ENCODE results near the gene NT5C1A. TPM values are rescaled to one million over a fixed set of nuclear protein-coding genes. Genes with fewer than 3 reads are reported as not detected.
A peak's percentile ranks its signal among the peaks of the same experiment; 100 is the strongest.

Gene NT5C1A
- total RNA-seq, result not detected in 2 replicates

- DNase-seq (ENCODE audit: low read depth in 2 of 2), result peak in 1 of 2 donors; percentile 14
Measured at GRCh38 chr1:39671793-39672550, at the start of gene NT5C1A. Gene NT5C1A (minus strand): TSS chr1:39672107. CDS start chr1:39672038, 69 bp downstream.

GRCh38 chr1:39721664-39722063 lies 49.8 kb upstream of the NT5C1A start:
- DNase-seq (ENCODE audit: low read depth in 2 of 2), result no peak

DNA sequence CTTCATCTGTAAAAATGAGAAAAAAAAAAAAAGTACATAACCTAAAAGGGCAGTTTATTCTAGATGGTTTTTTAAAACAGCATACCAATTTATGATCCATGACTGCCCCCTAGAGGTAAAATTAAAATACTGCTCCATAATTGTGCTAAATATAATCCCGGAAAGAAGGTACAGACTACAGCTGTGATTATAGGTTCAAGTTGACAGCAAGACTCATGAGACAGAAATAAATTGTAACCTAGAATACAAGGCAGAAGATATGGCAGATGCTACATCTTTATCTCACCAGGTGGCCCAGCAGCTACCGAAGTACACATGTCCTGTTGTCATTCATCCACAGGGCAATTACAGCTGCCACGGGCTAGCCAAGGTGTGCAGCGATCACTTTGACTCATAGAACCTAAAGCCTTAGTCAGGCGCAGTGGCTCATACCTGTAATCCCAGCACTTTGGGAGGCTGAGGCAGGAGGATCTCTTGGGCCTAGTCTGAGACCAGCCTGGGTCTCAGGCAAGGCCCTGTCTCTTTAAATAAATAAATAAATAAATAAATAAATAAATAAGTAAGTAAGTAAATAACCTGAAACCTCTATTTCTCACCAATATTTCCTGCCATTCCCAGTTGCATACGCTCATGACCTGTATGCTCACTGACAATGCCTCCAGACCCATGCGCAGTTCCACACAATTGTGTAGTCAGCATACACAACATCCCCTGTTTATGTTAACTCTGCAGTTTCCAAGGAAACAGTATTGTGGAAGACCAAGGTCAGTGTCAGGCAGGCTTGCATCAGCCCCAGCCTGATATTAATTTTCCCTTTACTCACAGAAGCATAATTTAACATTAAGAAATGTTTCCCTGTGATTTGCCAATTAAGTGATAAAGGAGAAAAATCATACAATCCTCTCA lies 48.4 kb upstream of the NT5C1A start:
- DNase-seq (ENCODE audit: low read depth in 2 of 2), result peak; percentile 63 to 77

DNA sequence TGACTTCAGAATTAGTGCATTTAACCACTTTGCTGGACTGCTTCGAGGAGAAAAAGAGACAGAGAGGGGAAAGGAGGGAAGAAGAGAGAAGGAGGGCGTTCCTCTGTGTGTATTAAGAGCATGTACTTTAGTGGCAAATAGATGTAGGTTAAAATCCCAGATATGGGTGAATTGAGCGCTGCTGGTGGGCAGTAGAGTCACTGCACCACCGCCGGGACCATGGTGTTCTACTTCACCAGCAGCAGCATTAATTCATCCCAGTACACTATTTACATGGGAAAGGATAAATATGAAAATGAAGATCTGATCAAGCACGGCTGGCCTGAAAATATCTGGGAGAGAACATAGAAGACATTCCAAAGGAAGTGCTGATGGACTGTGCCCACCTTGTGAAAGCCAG lies 45.9 kb upstream of the NT5C1A start:
- no peak for DNase-seq (ENCODE audit: low read depth in 2 of 2)

- DNase-seq (ENCODE audit: low read depth in 2 of 2), result no peak
Measured at GRCh38 chr1:39713557-39713956, 41.6 kb upstream of the NT5C1A start.

GRCh38 chr1:39711966-39712340 lies 40.0 kb upstream of the NT5C1A start:
- no peak for DNase-seq (ENCODE audit: low read depth in 2 of 2)

GRCh38 chr1:39711104-39711965 lies 39.4 kb upstream of the NT5C1A start:
- no peak for DNase-seq (ENCODE audit: low read depth in 2 of 2)

- no peak for DNase-seq (ENCODE audit: low read depth in 2 of 2)
Measured at GRCh38 chr1:39707506-39707905, 35.6 kb upstream of the NT5C1A start.

DNA sequence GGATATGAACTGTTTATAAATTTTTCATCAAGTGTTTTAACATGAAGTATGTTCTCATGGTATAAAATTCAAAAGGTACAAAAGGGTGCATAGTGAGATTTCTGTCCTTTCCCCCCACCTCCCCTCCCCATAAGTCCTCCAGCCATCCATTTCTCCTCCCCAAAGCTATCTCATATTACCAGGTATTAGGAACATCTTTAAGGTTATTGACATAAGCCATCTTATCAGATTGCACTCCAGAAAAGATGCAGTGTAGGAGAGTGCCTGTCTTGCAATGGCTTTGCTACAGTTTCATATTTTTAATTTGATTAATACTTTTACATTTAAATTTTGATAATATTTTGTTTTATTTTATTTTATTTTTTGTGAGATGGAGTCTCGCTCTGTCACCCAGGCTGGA lies 32.9 kb upstream of the NT5C1A start:
- DNase-seq (ENCODE audit: low read depth in 2 of 2), result no peak

GRCh38 chr1:39701049-39701439 lies 29.1 kb upstream of the NT5C1A start:
- peak in 1 of 2 donors; percentile 15 for DNase-seq (ENCODE audit: low read depth in 2 of 2)

DNA sequence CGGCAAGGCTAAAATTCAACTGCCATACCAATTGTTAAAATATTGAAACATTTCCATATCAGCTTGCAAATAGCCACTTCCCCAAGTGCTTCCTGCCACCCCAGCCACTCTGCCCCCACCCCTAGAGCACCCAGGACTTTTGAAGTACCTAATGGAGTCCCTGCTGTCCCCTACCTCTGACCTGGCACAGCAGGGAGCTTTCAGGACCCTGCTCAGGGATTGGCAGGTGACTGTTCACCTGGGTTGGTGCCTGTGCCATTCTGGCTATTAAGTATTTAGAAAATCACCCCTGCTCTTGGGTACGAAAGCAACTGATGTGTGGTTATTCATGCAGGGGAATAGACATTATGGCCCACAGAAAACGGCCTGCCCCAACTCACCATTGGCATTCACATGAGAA lies 28.4 kb upstream of the NT5C1A start:
- DNase-seq (ENCODE audit: low read depth in 2 of 2), result no peak

GRCh38 chr1:39699419-39699818 lies 27.5 kb upstream of the NT5C1A start:
- DNase-seq (ENCODE audit: low read depth in 2 of 2), result no peak

DNA sequence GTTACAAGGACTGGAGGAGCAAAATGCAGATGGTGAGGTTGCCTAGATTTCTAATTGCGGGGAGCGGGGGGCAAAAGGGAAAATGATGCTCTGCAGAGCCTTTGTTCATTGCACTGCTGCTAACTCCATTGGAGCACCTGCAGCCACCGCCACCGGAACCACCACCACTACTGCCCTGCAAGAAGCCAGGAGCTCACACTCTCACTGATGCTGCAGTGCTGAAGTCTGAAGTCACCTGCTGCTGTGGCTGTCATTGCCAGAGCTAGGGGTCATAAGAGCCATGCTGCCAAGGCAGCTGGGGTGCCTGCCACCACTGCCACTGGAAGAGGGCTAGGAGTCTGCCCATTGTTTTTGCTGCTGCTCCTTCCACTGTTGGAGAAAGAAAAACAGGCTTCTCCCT lies 26.7 kb upstream of the NT5C1A start:
- DNase-seq (ENCODE audit: low read depth in 2 of 2), result no peak

- DNase-seq (ENCODE audit: low read depth in 2 of 2), result no peak
Measured at GRCh38 chr1:39696448-39696847, 24.5 kb upstream of the NT5C1A start.

GRCh38 chr1:39695016-39695415 lies 23.1 kb upstream of the NT5C1A start:
- DNase-seq (ENCODE audit: low read depth in 2 of 2), result peak in 1 of 2 donors; percentile 26

DNA sequence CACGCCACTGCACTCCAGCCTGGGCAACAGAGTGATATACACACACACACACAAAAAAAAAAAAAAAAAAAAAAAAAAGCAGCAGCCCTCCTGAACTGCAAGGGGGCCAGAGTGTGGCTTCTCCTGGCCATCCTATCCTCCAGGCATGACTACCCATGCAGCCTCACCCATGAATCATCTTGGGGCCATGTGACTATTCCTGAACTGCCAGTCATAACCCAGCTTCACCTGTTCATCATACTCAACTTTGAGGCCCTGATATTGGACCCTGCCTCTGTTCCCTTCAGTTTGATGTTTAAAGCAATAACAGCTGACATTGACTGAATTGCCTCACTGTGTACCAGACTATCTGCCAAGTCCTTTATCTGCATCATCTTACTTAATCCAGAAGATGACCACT lies 22.1 kb upstream of the NT5C1A start:
- DNase-seq (ENCODE audit: low read depth in 2 of 2), result no peak

- DNase-seq (ENCODE audit: low read depth in 2 of 2), result no peak
Measured at GRCh38 chr1:39692152-39693074, 20.5 kb upstream of the NT5C1A start.

DNA sequence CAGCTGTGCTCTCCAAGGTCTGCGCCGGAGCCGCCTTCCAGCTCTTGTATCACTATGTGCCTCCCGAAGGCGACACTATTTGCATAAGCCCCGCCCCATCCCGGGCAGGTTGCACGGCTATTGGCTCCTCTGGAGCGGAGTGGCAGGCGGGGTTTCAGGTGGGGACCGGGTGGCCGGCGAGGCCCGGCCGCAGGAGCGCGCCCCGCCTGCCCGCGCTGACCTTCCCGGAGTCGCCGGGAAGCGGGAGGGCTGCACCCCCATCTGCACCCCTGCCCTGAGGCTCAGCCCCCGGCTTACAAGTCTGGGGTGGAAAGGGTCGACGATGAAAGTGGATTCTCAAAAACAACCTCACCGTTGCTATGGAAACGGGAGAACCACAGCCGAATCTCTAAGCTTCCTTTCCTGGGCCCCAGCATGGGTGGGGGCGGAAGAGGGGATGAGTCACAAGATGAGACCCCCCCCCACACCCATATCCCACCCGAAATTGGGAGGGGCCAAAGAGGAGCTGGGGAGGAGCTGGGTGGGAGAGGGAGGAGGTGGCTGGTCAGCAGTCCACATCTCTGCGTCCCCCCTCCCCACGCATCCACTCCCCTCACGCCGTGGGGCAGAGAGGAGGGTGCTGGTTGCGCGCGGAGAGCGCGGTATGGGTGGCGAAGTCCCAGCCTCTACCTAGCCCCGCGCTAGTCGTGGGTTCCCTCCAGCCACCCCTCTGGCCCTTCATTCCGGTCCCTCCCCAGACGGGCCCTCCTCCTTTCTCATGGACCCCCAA lies 19.7 kb upstream of the NT5C1A start, which contains the start of gene HPCAL4:
Gene HPCAL4 (minus strand): TSS at position 51 of the 769 bp plus-strand sequence. CDS start 6,830 bp downstream, outside the sequence.
- DNase-seq (ENCODE audit: low read depth in 2 of 2), result peak; percentile 59 to 61

DNA sequence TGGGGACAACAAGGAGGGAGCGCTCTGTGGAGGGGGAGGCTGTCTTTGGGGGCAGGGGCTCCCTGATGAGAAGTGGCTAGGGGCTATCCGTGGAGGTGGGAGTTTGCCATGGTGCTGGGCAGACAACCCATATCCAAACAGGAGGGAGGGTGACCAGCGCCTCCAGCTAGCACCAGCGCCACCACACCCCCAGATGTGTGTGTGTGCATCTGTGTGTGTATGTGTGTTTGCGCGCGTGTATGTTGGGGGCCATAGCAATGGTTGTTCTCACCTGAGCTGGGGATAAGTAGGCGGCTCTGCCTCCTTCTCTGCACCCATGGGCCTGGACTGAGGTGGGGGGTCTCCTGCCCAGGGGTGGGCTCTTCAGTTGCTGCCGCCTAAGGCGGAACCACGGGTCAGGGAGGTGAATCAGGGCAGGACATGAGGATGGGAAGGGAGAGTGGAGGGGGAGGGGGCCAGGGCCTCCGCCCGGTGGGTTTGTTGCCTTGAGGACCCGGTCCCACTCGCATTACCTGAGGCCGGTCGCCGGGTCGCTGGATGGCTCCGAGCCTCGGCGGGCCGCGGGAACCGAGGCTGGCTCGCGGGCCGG lies 19.0 kb upstream of the NT5C1A start:
- no peak for DNase-seq (ENCODE audit: low read depth in 2 of 2)
